DOHH2 (cell line): ENCODE data around the gene AQP1.

Source experiments
- CTCF ChIP-seq: fragments of 200-600 bp; sonication (generic); IDR thresholded peaks from one replicate; pipeline ENCODE4 v1.5.1; 2014; ENCODE audit warnings: antibody characterized with exemption, mild to moderate bottlenecking, low read depth, low read length; ENCODE audit not compliant: poor library complexity, severe bottlenecking
- EZH2phosphoT487 ChIP-seq: fragments of 200-600 bp; sonication (generic); IDR thresholded peaks from 2 replicates; pipeline ENCODE4 v1.6.1; 2017; ENCODE audit warnings: borderline replicate concordance, mild to moderate bottlenecking, antibody characterized with exemption, low read length, moderate library complexity, mixed read lengths

- TF ChIP-seq CTCF (no peak), EZH2phosphoT487 (no peak)
Observed at GRCh38 chr7:30905078-30906012, 6.3 kb upstream of the AQP1 start.
